ENCODE results near the gene WDR18.

GRCh38 chr19:1011831-1012333 is 27.7 kb downstream of the WDR18 start:
- TF ChIP-seq CTCF (IDR thresholded peaks at IDR 0.05), result no peak
- no peak for TF ChIP-seq POLR2AphosphoS5 (IDR thresholded peaks at IDR 0.05)
- no peak for TF ChIP-seq POLR2A (IDR thresholded peaks at IDR 0.05)

All from upper lobe of left lung (tissue), 4 donors.